NCI-H524 treated with DMSO at 0.1 percent for 48 hours (cell line): Measurements from ENCODE around the gene PLB1.

ENCODE experiments used
- DNase-seq: peaks from one replicate; lab custom pipeline; 2025; lab: John Stamatoyannopoulos, UW

Gene PLB1

GRCh38 chr2:28506112-28506910, 10.5 kb downstream of the PLB1 start:
- no peak for DNase-seq

GRCh38 chr2:28507796-28508764, 12.2 kb downstream of the PLB1 start:
- no peak for DNase-seq

- no peak for DNase-seq
Observed at GRCh38 chr2:28509361-28509760, 13.5 kb downstream of the PLB1 start.

GRCh38 chr2:28510184-28510583, 14.3 kb downstream of the PLB1 start:
- DNase-seq: no peak

DNA sequence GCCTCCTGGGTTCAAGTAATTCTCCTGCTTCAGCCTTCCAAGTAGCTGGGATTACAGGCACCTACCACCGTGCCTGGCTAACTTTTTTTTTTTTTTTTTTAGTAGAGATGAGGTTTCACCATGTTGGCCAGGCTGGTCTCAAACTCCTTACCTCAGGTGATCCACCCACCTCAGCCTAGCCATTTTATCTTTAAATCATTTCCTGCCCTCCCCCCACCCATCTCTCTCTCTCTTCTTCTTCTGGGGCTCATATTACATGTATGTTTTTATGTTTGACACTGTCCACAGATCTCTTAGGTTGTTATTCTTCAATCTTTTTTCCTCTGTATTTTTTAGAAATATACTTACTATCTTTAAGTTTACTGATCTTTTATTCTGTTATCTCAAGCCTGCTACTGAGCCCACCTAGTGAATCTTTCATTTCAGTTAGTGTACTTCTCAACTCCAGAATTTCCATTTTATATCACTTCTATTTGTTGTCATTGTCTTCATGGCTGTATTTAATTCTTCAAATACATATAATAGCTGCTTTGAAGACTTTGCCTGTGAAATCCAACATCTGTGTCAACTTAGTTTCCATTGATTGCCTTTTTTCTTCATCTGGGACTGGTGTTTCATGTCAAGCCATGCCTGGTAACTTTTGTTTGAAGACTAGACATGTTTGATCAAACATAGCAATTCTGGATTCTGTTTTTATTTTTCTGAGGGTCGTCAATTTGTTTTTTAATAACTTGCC, 16.2 kb downstream of the PLB1 start:
- no peak for DNase-seq

GRCh38 chr2:28512607-28512965, 16.7 kb downstream of the PLB1 start:
- DNase-seq: no peak

- DNase-seq: no peak
Observed at GRCh38 chr2:28513097-28513496, 17.2 kb downstream of the PLB1 start.

GRCh38 chr2:28515176-28515751, 19.4 kb downstream of the PLB1 start:
- DNase-seq: no peak

DNA sequence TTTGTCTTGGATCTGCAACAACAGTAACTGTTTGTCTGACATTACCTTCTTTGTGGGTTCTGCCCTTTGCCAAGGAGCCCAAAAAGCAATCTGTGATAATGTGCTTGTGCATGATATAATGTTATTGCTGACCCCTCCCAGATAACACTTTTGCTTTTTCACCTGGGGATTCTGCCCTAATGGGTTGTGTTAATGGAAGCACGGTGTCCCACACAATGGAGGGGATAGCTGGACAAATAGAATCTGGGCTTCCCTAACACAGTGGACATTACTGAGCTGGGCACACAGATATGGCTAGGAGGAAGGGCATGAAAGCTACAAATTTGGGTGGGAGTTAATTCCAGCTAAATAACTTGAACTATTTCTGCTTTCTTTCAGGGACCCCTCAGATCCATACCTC, 20.6 kb downstream of the PLB1 start:
- DNase-seq: no peak

DNA sequence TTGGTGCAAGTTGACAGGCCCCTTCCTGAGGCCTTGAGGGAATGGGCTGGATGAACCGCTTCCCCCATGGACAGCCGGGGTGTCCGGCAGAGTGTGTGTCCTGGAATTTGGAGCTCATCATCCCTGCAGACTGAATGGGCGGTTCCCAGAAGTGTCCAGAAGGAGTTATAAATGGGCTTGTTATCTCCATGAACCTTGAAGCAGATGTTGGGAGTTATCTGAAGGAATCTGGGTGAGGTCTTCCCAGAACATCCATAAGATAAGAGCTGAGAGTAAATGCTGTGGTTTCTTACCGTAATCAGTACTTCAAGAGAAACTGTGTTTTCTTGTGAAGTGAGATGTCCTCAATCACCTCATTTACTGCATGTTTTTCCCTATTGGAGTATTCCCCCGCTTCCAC, 21.1 kb downstream of the PLB1 start:
- no peak for DNase-seq

DNA sequence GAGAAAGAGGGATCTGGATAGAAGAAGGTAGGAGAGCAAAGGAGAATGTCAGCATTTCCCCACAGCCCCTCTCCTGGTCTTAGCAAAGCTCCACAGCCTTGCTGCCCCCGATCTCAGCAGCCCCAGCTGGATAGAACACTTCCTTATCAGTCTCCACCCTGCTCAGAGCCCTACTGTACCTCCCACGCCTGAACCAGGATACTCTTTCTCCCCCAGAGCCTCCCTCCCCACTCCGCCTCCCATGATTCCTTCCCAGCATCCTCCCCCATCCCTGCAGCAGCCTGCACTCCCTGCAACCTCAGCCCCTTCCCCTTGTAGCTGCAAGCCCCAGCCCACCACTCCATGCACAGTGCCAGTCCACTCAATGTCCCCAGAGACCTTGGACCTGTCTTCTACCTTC, 25.8 kb downstream of the PLB1 start:
- DNase-seq: no peak

GRCh38 chr2:28522481-28522880, 26.6 kb downstream of the PLB1 start:
- no peak for DNase-seq

DNA sequence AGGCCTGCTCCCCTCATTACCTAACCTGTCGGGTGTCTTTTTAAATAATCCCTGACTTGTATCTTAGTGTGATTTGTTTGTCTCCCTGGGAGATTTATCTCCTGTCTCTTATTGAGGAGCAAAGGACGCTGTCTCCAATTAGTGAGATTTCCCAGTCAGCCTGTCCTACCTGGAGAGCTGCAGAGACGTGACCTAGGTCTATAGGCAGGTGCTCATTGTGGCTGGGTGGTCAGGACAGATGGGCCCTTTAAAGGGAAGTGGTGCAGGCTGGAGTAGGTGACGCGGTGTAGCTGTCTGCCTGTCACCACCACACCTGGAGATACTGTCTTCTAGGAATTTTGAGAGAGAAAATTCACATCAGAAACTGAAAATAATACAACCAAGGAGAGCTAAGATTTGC, 28.0 kb downstream of the PLB1 start:
- DNase-seq: no peak

- no peak for DNase-seq
Observed at GRCh38 chr2:28525481-28525880, 29.6 kb downstream of the PLB1 start.

GRCh38 chr2:28526527-28527132, 30.8 kb downstream of the PLB1 start:
- no peak for DNase-seq

DNA sequence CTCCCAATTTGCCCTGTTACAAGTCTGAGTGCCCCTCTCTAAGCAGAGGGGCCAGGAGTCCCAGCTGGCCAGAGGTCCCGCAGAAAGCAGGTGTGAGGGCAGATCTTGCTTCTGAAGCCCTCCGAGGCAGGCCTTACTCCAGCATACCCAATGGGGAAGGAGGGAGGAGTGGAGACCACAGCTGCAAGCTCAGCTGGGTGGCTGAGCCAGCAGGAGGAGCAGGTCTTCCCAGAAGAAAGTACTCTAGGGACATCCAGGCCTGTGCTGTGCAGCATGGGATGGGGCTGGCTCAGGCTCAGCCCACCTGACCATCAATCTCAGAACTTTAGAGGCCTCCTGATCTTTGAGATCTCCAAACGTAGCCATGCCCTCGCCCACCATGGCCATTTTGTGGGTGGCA, 31.3 kb downstream of the PLB1 start:
- DNase-seq: no peak

- DNase-seq: no peak
Observed at GRCh38 chr2:28528206-28528605, 32.3 kb downstream of the PLB1 start.

GRCh38 chr2:28530782-28531181, 34.9 kb downstream of the PLB1 start:
- DNase-seq: no peak

DNA sequence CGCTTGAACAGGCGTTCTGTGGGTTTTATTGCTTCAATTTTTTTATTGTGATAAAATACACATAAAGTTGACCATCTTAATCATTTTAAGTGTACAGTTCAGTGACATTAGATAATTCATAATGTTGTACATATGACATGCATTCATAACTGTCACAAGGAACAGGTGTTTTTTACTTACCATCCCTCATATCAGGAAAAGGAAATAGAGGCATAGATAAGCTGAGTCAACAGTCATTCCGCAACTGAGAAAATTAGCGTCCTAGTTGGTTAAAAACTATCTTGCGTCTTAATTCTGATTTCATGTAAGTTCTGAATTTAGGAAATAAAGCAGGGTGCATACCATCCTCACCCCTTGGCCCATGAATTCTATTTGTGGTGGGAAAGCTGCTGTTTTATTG, 36.5 kb downstream of the PLB1 start:
- DNase-seq: no peak

DNA sequence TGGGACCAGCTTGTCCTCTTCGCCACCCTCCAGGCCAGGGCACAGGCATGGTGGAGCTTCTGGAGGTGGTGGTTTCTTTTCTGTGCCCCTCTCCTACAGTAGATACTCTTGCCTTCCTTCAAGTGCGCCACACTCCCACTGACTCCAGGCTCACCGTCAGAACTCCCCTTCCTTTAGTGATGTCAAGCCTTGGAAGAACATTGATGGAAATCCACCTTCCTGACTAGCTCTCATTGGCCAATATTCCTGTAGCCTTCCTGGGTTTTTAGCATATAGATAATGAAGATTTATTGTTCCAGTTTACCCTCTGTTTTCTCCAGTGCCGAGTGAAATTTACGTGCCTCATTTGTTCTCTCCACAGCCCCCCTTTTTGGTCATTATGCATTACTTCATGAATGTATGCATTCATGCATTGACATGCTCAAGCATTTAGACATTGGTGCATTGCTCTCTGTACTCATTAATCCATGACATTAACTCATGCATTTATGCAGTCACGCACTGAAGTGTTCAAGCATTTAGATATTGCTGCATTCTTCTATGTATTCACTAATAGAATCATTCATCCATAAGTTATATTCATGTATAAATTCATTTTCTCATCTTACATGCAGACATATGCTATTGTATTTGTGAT, 37.3 kb downstream of the PLB1 start:
- DNase-seq: no peak

GRCh38 chr2:28534817-28535216, 39.0 kb downstream of the PLB1 start:
- no peak for DNase-seq
